BJ (cell line): ENCODE measurements around the gene TBL1X. TPM values are rescaled to one million over a fixed set of nuclear protein-coding genes. Genes with fewer than 3 reads are reported as not detected.
A peak's percentile ranks its signal among the peaks of the same experiment; 100 is the strongest.

Experiments used
- CTCF ChIA-PET: fragments of 350-600 bp; formaldehyde crosslinking; extraction: SDS; loops from one replicate; lab custom pipeline; 2021; ENCODE audit warnings: antibody characterized with exemption, inconsistent platforms; lab: Yijun Ruan, JAX
- POLR2A ChIA-PET: fragments of 300-600 bp; sonication (Branson Sonifier 250); formaldehyde crosslinking; extraction: SDS; loops from one replicate; lab custom pipeline; 2021; ENCODE audit warnings: antibody characterized with exemption; lab: Charles Lee
- DNase-seq: peaks from one replicate; pipeline ENCODE4 v3.0.0-alpha.2; 2011; ENCODE audit warnings: low read depth
- H3K27me3 ChIP-seq: 2 replicates; pipeline ENCODE4 v1.6.0; 2011; ENCODE audit warnings: low read length; ENCODE audit not compliant: control insufficient read depth, insufficient read depth
- H3K36me3 ChIP-seq: 2 replicates; pipeline ENCODE4 v1.5.1; 2011; ENCODE audit warnings: low read length; ENCODE audit not compliant: control insufficient read depth, insufficient read depth
- H3K4me3 ChIP-seq: 2 replicates; pipeline ENCODE4 v1.5.1; 2011; ENCODE audit warnings: low read depth, mild to moderate bottlenecking, control low read depth, low read length
- CTCF ChIP-seq: IDR thresholded peaks from 2 replicates; pipeline ENCODE4 v1.5.1; 2011; ENCODE audit warnings: low read depth, mild to moderate bottlenecking, control low read depth, inconsistent platforms, low read length, moderate library complexity; ENCODE audit not compliant: insufficient read depth
- polyA plus RNA-seq: library from polyadenylated mRNA; depleted of rRNA; stranded (reverse); fragments of >200 nt; gene quantifications from 2 replicates; pipeline ENCODE4 v1.2.3, GENCODE V29; 2011

Gene TBL1X
- polyA plus RNA-seq, 1 experiment = 13.2 TPM

GRCh38 chrX:9706421-9706820 lies 241.6 kb downstream of the TBL1X start:
- H3K4me3 ChIP-seq = no peak overlapping the region
- no peak for TF ChIP-seq CTCF
- ChIA-PET POLR2A (no interaction called here), CTCF (interaction anchor here (0.7 kb wide), 1 partner anchor 12 kb away, joined by 3 read pairs; no protein-coding TSS in a partner anchor)
- no peaks in the 10 kb centered on the region for H3K27me3 ChIP-seq
- peaks cover 8% of the 10 kb centered on the region; the same call in 1 of the 2 replicates for H3K36me3 ChIP-seq
- DNase-seq = no peak

GRCh38 chrX:9707306-9708033 lies 242.6 kb downstream of the TBL1X start:
- POLR2A ChIA-PET = no interaction called here
- Histone ChIP-seq H3K36me3 (peaks cover 12% of the 10 kb centered on the region), H3K4me3 (no peak overlapping the region), H3K27me3 (no peaks in the 10 kb centered on the region)
- no peak for DNase-seq
- no peak for TF ChIP-seq CTCF
- CTCF ChIA-PET = interaction anchor here (1.4 kb wide), 1 partner anchor 10 kb away, joined by 4 read pairs; no protein-coding TSS in a partner anchor

GRCh38 chrX:9708086-9708485 lies 243.2 kb downstream of the TBL1X start:
- Histone ChIP-seq H3K36me3 (peaks cover 12% of the 10 kb centered on the region), H3K4me3 (no peak overlapping the region), H3K27me3 (no peaks in the 10 kb centered on the region)
- ChIA-PET POLR2A (no interaction called here), CTCF (interaction anchor here (0.7 to 1.4 kb wide), 4 partner anchors 8 to 839 kb away, joined by 3 to 4 read pairs (median 3); no protein-coding TSS in a partner anchor)
- DNase-seq = no peak
- no peak for TF ChIP-seq CTCF

GRCh38 chrX:9708923-9709553 lies 244.2 kb downstream of the TBL1X start:
- Histone ChIP-seq H3K36me3 (peaks cover 9% of the 10 kb centered on the region), H3K27me3 (no peaks in the 10 kb centered on the region), H3K4me3 (no peak overlapping the region)
- POLR2A ChIA-PET = no interaction called here
- DNase-seq = no peak
- TF ChIP-seq CTCF = peak; percentile 79
- CTCF ChIA-PET = interaction anchor here (0.7 to 1.6 kb wide), 5 partner anchors 8 to 893 kb away, joined by 3 to 4 read pairs (median 3); no protein-coding TSS in a partner anchor

- ChIA-PET CTCF (interaction anchor here (1.6 kb wide), 1 partner anchor 894 kb away, joined by 4 read pairs; no protein-coding TSS in a partner anchor), POLR2A (no interaction called here)
- no peak overlapping the region for H3K4me3 ChIP-seq
- peaks cover 13% of the 10 kb centered on the region for H3K36me3 ChIP-seq
- DNase-seq = no peak
- H3K27me3 ChIP-seq = no peaks in the 10 kb centered on the region
- no peak for TF ChIP-seq CTCF
Measured at GRCh38 chrX:9710332-9710731, 245.5 kb downstream of the TBL1X start.
